Measurements from ENCODE around the gene RBM10. TPM values are rescaled to one million over a fixed set of nuclear protein-coding genes. Genes with fewer than 3 reads are reported as not detected.

Gene RBM10
- total and polyA plus RNA-seq, 2 of the 13 experiments (the other 11 are each of a cell fraction or from before 2014, with no cell fraction given) = 15.9 to 43.1 TPM

GRCh38 chrX:47194194-47194787, 49.3 kb downstream of the RBM10 start (continued):
- no peak for TF ChIP-seq ZNF124 (CRISPR knock-in tag; IDR thresholded peaks at IDR 0.05)
- TF ChIP-seq ZFP91 (CRISPR knock-in tag; IDR thresholded peaks at IDR 0.05; ENCODE audit: borderline replicate concordance) = 0 out of 2 replicates have a peak, but pooled peaks have one; percentile 0
- no peak for TF ChIP-seq CEBPB (IDR thresholded peaks at IDR 0.05; ENCODE audit: borderline replicate concordance, low read depth, low read length)
- TF ChIP-seq CBFB (CRISPR knock-in tag; IDR thresholded peaks at IDR 0.05) = no peak

- no peak for FAIRE-seq
- Histone ChIP-seq H3K27ac (ENCODE audit: extremely low read length, insufficient read depth, low read length) (no peak overlapping the region), H2AFZ (ENCODE audit: low read length) (no peak overlapping the region), H3K4me3 (replicated peaks in 1 of 3; ENCODE audit: insufficient read depth in 1 of 3, low read depth in 2 of 3, low read length in 3 of 3) (peak overlapping the region in 1 of 3 experiments; percentile 16; a peak in 1 of 6 replicates), H3K36me3 (replicated peaks in 1 of 2; ENCODE audit: control insufficient read depth in 1 of 2, insufficient read depth in 2 of 2, low read length in 2 of 2) (peaks cover 5 to 22% of the 10 kb centered on the region in 2 experiments; a peak in 3 of 5 replicates), H3K4me1 (ENCODE audit: insufficient read depth, low read length) (peaks cover 77% of the 10 kb centered on the region), H3K9me3 (ENCODE audit: low read length) (no peaks in the 10 kb centered on the region), H4K20me1 (ENCODE audit: insufficient read depth, low read length) (peaks cover 8% of the 10 kb centered on the region), H3K9ac (ENCODE audit: insufficient read depth, low read depth, low read length) (0 out of 2 replicates have a peak overlapping the region, but pooled peaks have one; percentile 8), H3K27me3 (ENCODE audit: control insufficient read depth in 1 of 2, insufficient read depth in 2 of 2, low read length in 2 of 2) (no peaks in the 10 kb centered on the region; a peak in 1 of 5 replicates), H3K4me2 (ENCODE audit: low read depth, low read length) (peak overlapping the region; percentile 47), H3K79me2 (ENCODE audit: insufficient read depth, low read length) (peaks cover 44% of the 10 kb centered on the region)
- POLR2A ChIA-PET = interaction anchor here (0.6 kb wide), 1 partner anchor 187 kb away, joined by 3 read pairs; no protein-coding TSS in a partner anchor
- TF ChIP-seq NFIC (IDR thresholded peaks at IDR 0.05; ENCODE audit: low read length) (no peak), ZNF230 (CRISPR knock-in tag; IDR thresholded peaks at IDR 0.05) (no peak), TFDP2 (CRISPR knock-in tag; IDR thresholded peaks at IDR 0.05) (no peak), THAP11 (CRISPR knock-in tag; IDR thresholded peaks at IDR 0.05) (no peak), ZNF580 (CRISPR knock-in tag; IDR thresholded peaks at IDR 0.05; ENCODE audit: borderline replicate concordance, low read depth) (no peak), HMGA1 (CRISPR knock-in tag; conservative IDR thresholded peaks at IDR 0.05) (no peak), NAIF1 (CRISPR knock-in tag; IDR thresholded peaks at IDR 0.05; ENCODE audit: borderline replicate concordance) (no peak), TIGD3 (CRISPR knock-in tag; IDR thresholded peaks at IDR 0.05; ENCODE audit: borderline replicate concordance) (no peak), ZNF441 (CRISPR knock-in tag; IDR thresholded peaks at IDR 0.05; ENCODE audit: borderline replicate concordance) (no peak), BRCA1 (CRISPR knock-in tag; IDR thresholded peaks at IDR 0.05) (no peak), SMYD3 (CRISPR knock-in tag; IDR thresholded peaks at IDR 0.05) (no peak), NR2F6 (IDR thresholded peaks at IDR 0.05) (no peak), NR2F6 (CRISPR knock-in tag; IDR thresholded peaks at IDR 0.05) (no peak), ZNF83 (CRISPR knock-in tag; IDR thresholded peaks at IDR 0.05; ENCODE audit: borderline replicate concordance) (no peak)
- CTCF ChIA-PET (ENCODE audit: low intra/inter-chr PET ratio, low total read pairs) = no interaction called here
- DNase-seq (ENCODE audit: low spot score) = no peak
- intact Hi-C loops (cut with micrococcal nuclease; ENCODE audit: unreplicated experiment) = no loop called here
- in situ Hi-C loops (cut with HindIII; ENCODE audit: extremely low pct_ligation_motif_present, low pct_unique_long_range_greater_than_20kb) = no loop called here
- no peak for ATAC-seq
- 71% methylated on average over 3 of the region's 3 CpGs for WGBS (ENCODE audit: low lambda C conversion rate)
- BruUV-seq (replicated peaks) = no TSS peak
Observed at GRCh38 chrX:47196098-47196497, 51.1 kb downstream of the RBM10 start.

All from HepG2 (cell line).